Uterus (tissue), 2 donors: ENCODE measurements around the gene POLR3K.

ENCODE experiments used
- POLR2A ChIP-seq, 2 donors: fragments of 450-650 bp; IDR thresholded peaks; one replicate each; pipeline ENCODE4 v1.6.1; 2016; ENCODE audit warnings: antibody characterized with exemption in 2 of 2, mild to moderate bottlenecking in 1 of 2, moderate library complexity in 1 of 2
- TF ChIP-seq, protein P1 (sequence below), 4 experiments: fragments of 200-600 bp in 2 of 4; fragments of 450-650 bp in 2 of 4; sonication (generic) in 2 of 4; IDR thresholded peaks; one replicate each; pipeline ENCODE4 v1.5.1; 2016 to 2019; ENCODE audit warnings: antibody characterized with exemption in 4 of 4, mild to moderate bottlenecking in 2 of 4, moderate library complexity in 1 of 4

DNA sequence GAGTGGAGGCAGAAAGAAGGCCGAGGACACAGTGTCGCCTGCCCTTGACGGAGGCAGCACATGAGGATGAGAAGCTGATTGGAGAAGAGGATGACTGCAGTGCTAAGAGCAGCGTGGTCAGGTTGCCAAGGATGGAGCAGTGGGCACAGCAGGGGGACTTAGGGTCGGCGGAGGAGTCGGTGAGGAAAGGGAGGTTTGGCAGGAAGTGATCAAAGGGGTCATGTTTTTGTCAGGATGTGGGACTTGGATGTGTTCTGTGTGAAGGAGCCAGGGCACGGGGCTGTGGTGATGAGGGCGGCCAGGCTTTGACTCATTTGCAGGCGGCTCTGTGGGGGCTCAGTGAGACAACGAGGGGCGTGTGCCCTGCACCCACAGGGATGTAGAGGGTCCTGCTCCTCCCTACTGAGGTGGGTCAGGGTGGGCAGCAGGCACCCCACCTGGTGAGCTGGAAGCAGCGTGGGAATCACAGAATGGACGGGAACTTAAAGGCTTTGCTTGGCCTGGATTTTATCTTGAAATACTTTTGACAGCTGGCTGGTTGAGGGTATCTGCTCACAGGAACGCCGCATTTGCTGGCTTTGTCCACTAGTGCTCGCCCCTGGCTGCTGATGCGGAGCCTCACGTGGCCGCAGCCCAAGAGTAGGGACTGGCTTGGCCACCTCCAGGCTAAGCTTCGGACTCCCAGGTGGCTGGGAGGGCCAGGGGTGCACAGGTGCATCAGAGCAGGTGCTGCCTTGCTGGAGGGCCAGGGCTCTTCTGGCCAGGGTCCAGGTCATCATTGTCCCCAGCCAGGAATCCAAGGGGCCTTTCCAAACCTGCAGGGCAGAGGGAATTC is 30.6 kb upstream of the POLR3K start:
- TF ChIP-seq, protein P1, sequence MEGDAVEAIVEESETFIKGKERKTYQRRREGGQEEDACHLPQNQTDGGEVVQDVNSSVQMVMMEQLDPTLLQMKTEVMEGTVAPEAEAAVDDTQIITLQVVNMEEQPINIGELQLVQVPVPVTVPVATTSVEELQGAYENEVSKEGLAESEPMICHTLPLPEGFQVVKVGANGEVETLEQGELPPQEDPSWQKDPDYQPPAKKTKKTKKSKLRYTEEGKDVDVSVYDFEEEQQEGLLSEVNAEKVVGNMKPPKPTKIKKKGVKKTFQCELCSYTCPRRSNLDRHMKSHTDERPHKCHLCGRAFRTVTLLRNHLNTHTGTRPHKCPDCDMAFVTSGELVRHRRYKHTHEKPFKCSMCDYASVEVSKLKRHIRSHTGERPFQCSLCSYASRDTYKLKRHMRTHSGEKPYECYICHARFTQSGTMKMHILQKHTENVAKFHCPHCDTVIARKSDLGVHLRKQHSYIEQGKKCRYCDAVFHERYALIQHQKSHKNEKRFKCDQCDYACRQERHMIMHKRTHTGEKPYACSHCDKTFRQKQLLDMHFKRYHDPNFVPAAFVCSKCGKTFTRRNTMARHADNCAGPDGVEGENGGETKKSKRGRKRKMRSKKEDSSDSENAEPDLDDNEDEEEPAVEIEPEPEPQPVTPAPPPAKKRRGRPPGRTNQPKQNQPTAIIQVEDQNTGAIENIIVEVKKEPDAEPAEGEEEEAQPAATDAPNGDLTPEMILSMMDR (IDR thresholded peaks at IDR 0.05): no peak
- TF ChIP-seq POLR2A (IDR thresholded peaks at IDR 0.05): no peak
